ENCODE measurements around the gene MYO7B. TPM values are rescaled to one million over a fixed set of nuclear protein-coding genes. Genes with fewer than 3 reads are reported as not detected.

MYO7B gene
- total RNA-seq, 2 experiments from 2014 or later: 3.3 TPM; not detected in 1

DNA sequence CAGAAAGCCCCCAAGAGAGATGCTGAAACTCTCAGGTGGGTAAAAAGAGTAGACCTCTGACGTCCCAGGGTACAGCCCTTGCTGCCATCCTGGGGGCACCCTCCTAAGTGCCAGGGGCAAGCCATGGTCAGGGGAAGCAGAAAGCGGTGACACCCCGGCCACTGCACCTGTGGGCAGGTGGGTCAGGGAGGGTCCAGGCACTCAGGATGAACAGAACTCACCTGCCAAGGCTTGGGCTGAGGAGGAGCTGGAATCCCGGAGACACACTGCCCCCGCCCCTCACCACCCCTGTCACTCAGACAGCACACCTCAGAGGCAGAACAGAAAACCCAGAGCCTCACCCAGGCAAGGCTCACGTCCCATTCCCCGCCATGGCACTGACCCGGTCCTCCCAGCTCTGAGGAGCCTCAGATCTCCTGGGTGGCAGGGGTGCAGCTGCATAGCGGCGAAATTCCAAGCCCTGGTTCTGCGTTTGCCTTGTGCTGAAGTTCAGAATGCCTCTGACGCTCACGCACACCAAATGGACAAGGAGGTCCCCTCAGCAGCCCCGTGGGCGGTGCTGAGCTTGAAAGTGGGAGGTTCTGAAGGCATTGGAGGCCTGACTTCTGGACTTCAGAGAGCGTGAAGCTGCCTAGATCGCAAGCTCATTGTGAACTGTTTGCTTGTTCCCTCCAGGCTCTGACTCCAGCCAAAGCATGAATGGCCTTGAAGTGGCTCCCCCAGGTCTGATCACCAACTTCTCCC, 114.7 kb downstream of the MYO7B start:
- Histone ChIP-seq H3K27ac (ENCODE audit: low read depth, low read length, poor library complexity, severe bottlenecking) (no peak overlapping the region), H3K4me3 (ENCODE audit: low read depth, low read length, poor library complexity, severe bottlenecking) (no peak overlapping the region), H3K79me2 (ENCODE audit: insufficient read depth, low read depth, low read length) (no peaks in the 10 kb centered on the region), H3K9me3 (ENCODE audit: low read length) (no peaks in the 10 kb centered on the region), H3K4me2 (ENCODE audit: low read length) (no peak overlapping the region), H4K20me1 (ENCODE audit: insufficient read depth, low read length) (no peaks in the 10 kb centered on the region), H3K4me1 (ENCODE audit: insufficient read depth, low read length, poor library complexity, severe bottlenecking) (no peaks in the 10 kb centered on the region), H3K36me3 (ENCODE audit: insufficient read depth, low read length) (no peaks in the 10 kb centered on the region), H2AFZ (ENCODE audit: low read length) (no peak overlapping the region), H3K9me2 (ENCODE audit: insufficient read depth, low read length) (no peaks in the 10 kb centered on the region)
- ChIA-PET POLR2A (interaction anchor here (1.8 kb wide), 1 partner anchor 59 kb away, joined by 5 read pairs; no protein-coding TSS in a partner anchor), CTCF (ENCODE audit: unreplicated experiment) (interaction anchor here (1.0 to 4.2 kb wide), 2 partner anchors 59 to 74 kb away, joined by 3 to 21 read pairs; no protein-coding TSS in a partner anchor)
- no peak for DNase-seq (ENCODE audit: low spot score)
- BruUV-seq (replicated peaks): no TSS peak
- TF ChIP-seq, protein P1, sequence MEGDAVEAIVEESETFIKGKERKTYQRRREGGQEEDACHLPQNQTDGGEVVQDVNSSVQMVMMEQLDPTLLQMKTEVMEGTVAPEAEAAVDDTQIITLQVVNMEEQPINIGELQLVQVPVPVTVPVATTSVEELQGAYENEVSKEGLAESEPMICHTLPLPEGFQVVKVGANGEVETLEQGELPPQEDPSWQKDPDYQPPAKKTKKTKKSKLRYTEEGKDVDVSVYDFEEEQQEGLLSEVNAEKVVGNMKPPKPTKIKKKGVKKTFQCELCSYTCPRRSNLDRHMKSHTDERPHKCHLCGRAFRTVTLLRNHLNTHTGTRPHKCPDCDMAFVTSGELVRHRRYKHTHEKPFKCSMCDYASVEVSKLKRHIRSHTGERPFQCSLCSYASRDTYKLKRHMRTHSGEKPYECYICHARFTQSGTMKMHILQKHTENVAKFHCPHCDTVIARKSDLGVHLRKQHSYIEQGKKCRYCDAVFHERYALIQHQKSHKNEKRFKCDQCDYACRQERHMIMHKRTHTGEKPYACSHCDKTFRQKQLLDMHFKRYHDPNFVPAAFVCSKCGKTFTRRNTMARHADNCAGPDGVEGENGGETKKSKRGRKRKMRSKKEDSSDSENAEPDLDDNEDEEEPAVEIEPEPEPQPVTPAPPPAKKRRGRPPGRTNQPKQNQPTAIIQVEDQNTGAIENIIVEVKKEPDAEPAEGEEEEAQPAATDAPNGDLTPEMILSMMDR (conservative IDR thresholded peaks at IDR 0.05; ENCODE audit: low read length): peak; percentile 63; the same call in 1 of the 2 replicates
- TF ChIP-seq EZH2phosphoT487 (IDR thresholded peaks at IDR 0.05; ENCODE audit: borderline replicate concordance, low read depth, low read length): no peak
- intact Hi-C loops (cut with micrococcal nuclease; ENCODE audit: unreplicated experiment): loop anchor here (1.0 kb wide), 1 partner anchor 59 kb away; no protein-coding TSS in a partner anchor

DNA sequence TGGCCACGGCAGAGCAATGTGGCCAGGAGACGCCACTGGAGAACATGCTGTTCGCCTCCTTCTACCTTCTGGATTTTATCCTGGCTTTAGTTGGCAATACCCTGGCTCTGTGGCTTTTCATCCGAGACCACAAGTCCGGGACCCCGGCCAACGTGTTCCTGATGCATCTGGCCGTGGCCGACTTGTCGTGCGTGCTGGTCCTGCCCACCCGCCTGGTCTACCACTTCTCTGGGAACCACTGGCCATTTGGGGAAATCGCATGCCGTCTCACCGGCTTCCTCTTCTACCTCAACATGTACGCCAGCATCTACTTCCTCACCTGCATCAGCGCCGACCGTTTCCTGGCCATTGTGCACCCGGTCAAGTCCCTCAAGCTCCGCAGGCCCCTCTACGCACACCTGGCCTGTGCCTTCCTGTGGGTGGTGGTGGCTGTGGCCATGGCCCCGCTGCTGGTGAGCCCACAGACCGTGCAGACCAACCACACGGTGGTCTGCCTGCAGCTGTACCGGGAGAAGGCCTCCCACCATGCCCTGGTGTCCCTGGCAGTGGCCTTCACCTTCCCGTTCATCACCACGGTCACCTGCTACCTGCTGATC, 115.4 kb downstream of the MYO7B start:
- no peaks in the 10 kb centered on the region for H3K4me1 ChIP-seq (ENCODE audit: insufficient read depth, low read length, poor library complexity, severe bottlenecking)
- no peaks in the 10 kb centered on the region for H3K79me2 ChIP-seq (ENCODE audit: insufficient read depth, low read depth, low read length)
- ChIA-PET CTCF (ENCODE audit: unreplicated experiment) (interaction anchor here (1.0 to 4.2 kb wide), 2 partner anchors 60 to 75 kb away, joined by 3 to 21 read pairs; no protein-coding TSS in a partner anchor), POLR2A (interaction anchor here (1.8 kb wide), 1 partner anchor 60 kb away, joined by 5 read pairs; no protein-coding TSS in a partner anchor)
- DNase-seq (ENCODE audit: low spot score): no peak
- no peaks in the 10 kb centered on the region for H4K20me1 ChIP-seq (ENCODE audit: insufficient read depth, low read length)
- intact Hi-C loops (cut with micrococcal nuclease; ENCODE audit: unreplicated experiment): loop anchor here (1.0 kb wide), 1 partner anchor 60 kb away; no protein-coding TSS in a partner anchor
- no peaks in the 10 kb centered on the region for H3K9me2 ChIP-seq (ENCODE audit: insufficient read depth, low read length)
- no peak overlapping the region for H3K4me3 ChIP-seq (ENCODE audit: low read depth, low read length, poor library complexity, severe bottlenecking)
- no peak overlapping the region for H3K27ac ChIP-seq (ENCODE audit: low read depth, low read length, poor library complexity, severe bottlenecking)
- BruUV-seq (replicated peaks): no TSS peak
- H3K9me3 ChIP-seq (ENCODE audit: low read length): no peaks in the 10 kb centered on the region
- H3K36me3 ChIP-seq (ENCODE audit: insufficient read depth, low read length): no peaks in the 10 kb centered on the region
- no peak overlapping the region for H3K4me2 ChIP-seq (ENCODE audit: low read length)
- no peak overlapping the region for H2AFZ ChIP-seq (ENCODE audit: low read length)
- no peak for TF ChIP-seq EZH2phosphoT487 (IDR thresholded peaks at IDR 0.05; ENCODE audit: borderline replicate concordance, low read depth, low read length)
- TF ChIP-seq, protein P1 (conservative IDR thresholded peaks at IDR 0.05; ENCODE audit: low read length): no peak
